Keratinocyte (primary cell): ENCODE data around the gene ZNF45. TPM values are rescaled to one million over a fixed set of nuclear protein-coding genes. Genes with fewer than 3 reads are reported as not detected.

Experiments used
- DNase-seq: peaks from one replicate; pipeline ENCODE4 v3.0.0-alpha.2; 2011; ENCODE audit warnings: low read depth, missing footprints, low spot score
- FAIRE-seq: peaks from 2 replicates; lab custom pipeline; 2011; peaks lifted over from hg19 to GRCh38; lab: Jason Lieb, UNC
- H2AFZ ChIP-seq: 2 replicates; pipeline ENCODE4 v1.6.0; 2012; ENCODE audit warnings: low read length, control low read depth, inconsistent platforms; ENCODE audit not compliant: control insufficient read depth
- H3K27ac ChIP-seq: 2 replicates; pipeline ENCODE4 v1.5.1; 2011; ENCODE audit warnings: low read length; ENCODE audit not compliant: control insufficient read depth, insufficient read depth
- H3K27me3 ChIP-seq: 3 replicates; pipeline ENCODE4 v1.6.0; 2011; ENCODE audit warnings: low read length; ENCODE audit not compliant: control insufficient read depth, insufficient read depth; ENCODE audit errors: extremely low read depth
- H3K36me3 ChIP-seq, 2 experiments: 2 replicates in 1 of 2; 3 replicates in 1 of 2; pipeline ENCODE4 v1.5.1; 2011; ENCODE audit warnings: low read length in 2 of 2, mild to moderate bottlenecking in 1 of 2; ENCODE audit not compliant: control insufficient read depth in 2 of 2, insufficient read depth in 2 of 2; ENCODE audit errors: extremely low read depth in 1 of 2
- H3K4me1 ChIP-seq: 3 replicates; pipeline ENCODE4 v1.5.1; 2011; ENCODE audit warnings: low read length; ENCODE audit not compliant: control insufficient read depth, insufficient read depth; ENCODE audit errors: extremely low read depth
- H3K4me2 ChIP-seq: 3 replicates; pipeline ENCODE4 v1.6.0; 2011; ENCODE audit warnings: low read depth, low read length; ENCODE audit not compliant: control insufficient read depth, insufficient read depth; ENCODE audit errors: extremely low read depth
- H3K4me3 ChIP-seq, 3 experiments: fragments of 200-600 bp in 1 of 3; sonication (generic) in 1 of 3; 2 replicates in 2 of 3; 3 replicates in 1 of 3; pipeline ENCODE4 v1.5.1; 2011 to 2016; ENCODE audit warnings: low read length in 3 of 3, mild to moderate bottlenecking in 3 of 3, control low read depth in 2 of 3, inconsistent platforms in 1 of 3, low read depth in 1 of 3, mixed read lengths in 1 of 3, mixed run types in 1 of 3, moderate library complexity in 1 of 3; ENCODE audit not compliant: control insufficient read depth in 2 of 3, insufficient read depth in 2 of 3; ENCODE audit errors: extremely low read depth in 1 of 3
- H3K79me2 ChIP-seq: 2 replicates; pipeline ENCODE4 v1.6.0; 2012; ENCODE audit warnings: low read length; ENCODE audit not compliant: control insufficient read depth, insufficient read depth
- H3K9ac ChIP-seq: 3 replicates; pipeline ENCODE4 v1.6.0; 2011; ENCODE audit warnings: low read length; ENCODE audit not compliant: control insufficient read depth, insufficient read depth; ENCODE audit errors: extremely low read depth
- H3K9me1 ChIP-seq: 3 replicates; pipeline ENCODE4 v1.6.0; 2011; ENCODE audit warnings: low read length; ENCODE audit not compliant: control insufficient read depth, insufficient read depth; ENCODE audit errors: extremely low read depth
- H3K9me3 ChIP-seq: 2 replicates; pipeline ENCODE4 v1.5.1; 2012; ENCODE audit warnings: low read depth, low read length; ENCODE audit not compliant: control insufficient read depth
- H4K20me1 ChIP-seq: 3 replicates; pipeline ENCODE4 v1.6.0; 2011; ENCODE audit warnings: low read length; ENCODE audit not compliant: control insufficient read depth, insufficient read depth; ENCODE audit errors: extremely low read depth
- CTCF ChIP-seq, 3 experiments: IDR thresholded peaks in 1 of 3; conservative IDR thresholded peaks in 1 of 3; optimal IDR thresholded peaks in 1 of 3; 2 replicates in 2 of 3; 3 replicates in 1 of 3; pipeline versions ENCODE3 to v1.5.1; 2011; ENCODE audit warnings: low read length in 3 of 3, mild to moderate bottlenecking in 3 of 3, moderate library complexity in 2 of 3, control low read depth in 1 of 3, inconsistent platforms in 1 of 3; ENCODE audit not compliant: insufficient read depth in 2 of 3; ENCODE audit errors: extremely low read depth in 1 of 3
- EZH2 ChIP-seq: IDR thresholded peaks from one replicate; pipeline ENCODE4 v1.6.1; 2012; ENCODE audit warnings: inconsistent platforms, mild to moderate bottlenecking, low read length, moderate library complexity
- dilution Hi-C: fragments of 300-500 bp; cut with MboI; formaldehyde crosslinking; loops from one replicate; pipeline ENCODE4 v1.7.0; 2020; ENCODE audit warnings: low sequenced_read_pairs; ENCODE audit not compliant: extremely low pct_ligation_motif_present
- polyA plus RNA-seq, 5 experiments: library from polyadenylated mRNA; depleted of rRNA in 3 of 5; stranded (reverse) in 3 of 5; stranded (forward) in 1 of 5; unstranded in 1 of 5; fragments of >200 nt; gene quantifications; 1 replicate in 1 of 5; 2 replicates in 3 of 5; 3 replicates in 1 of 5; pipeline versions ENCODE4 v1.2.1 to v1.2.3, GENCODE V29; 2011 to 2012; ENCODE audit warnings: missing spikeins in 2 of 5, low read depth in 1 of 5, low replicate concordance in 1 of 5

ZNF45 gene
- polyA plus RNA-seq, 1 donor (not counting 4 experiments of a cell fraction or from before 2014, with no cell fraction given) = 9.1 TPM

GRCh38 chr19:43908659-43909058, 26.4 kb downstream of the ZNF45 start:
- Histone ChIP-seq H3K27me3 (no peaks in the 10 kb centered on the region), H3K36me3 (peaks cover 2 to 3% of the 10 kb centered on the region in 2 experiments), H2AFZ (no peak overlapping the region), H3K79me2 (no peaks in the 10 kb centered on the region), H3K9me3 (peaks cover 6% of the 10 kb centered on the region), H4K20me1 (no peaks in the 10 kb centered on the region), H3K4me2 (no peak overlapping the region), H3K4me3 (no peak overlapping the region), H3K4me1 (no peaks in the 10 kb centered on the region), H3K9ac (no peak overlapping the region), H3K27ac (no peak overlapping the region), H3K9me1 (no peaks in the 10 kb centered on the region)
- dilution Hi-C loops = no loop called here
- no peak for FAIRE-seq
- TF ChIP-seq CTCF (optimal IDR thresholded peaks at IDR 0.05 in 1 of 3, IDR thresholded peaks at IDR 0.05 in 1 of 3, conservative IDR thresholded peaks at IDR 0.05 in 1 of 3; ENCODE audit: extremely low read depth in 1 of 3, insufficient read depth in 2 of 3, low read length in 3 of 3) (no peak), EZH2 (no peak)
- DNase-seq = no peak

- DNase-seq (no peak), FAIRE-seq (no peak)
- H3K27ac ChIP-seq = no peak overlapping the region
- H3K4me1 ChIP-seq = no peaks in the 10 kb centered on the region
- dilution Hi-C loops = no loop called here
- H3K79me2 ChIP-seq = no peaks in the 10 kb centered on the region
- H3K4me2 ChIP-seq = no peak overlapping the region
- no peak overlapping the region for H3K4me3 ChIP-seq
- H3K27me3 ChIP-seq = no peaks in the 10 kb centered on the region
- H3K9ac ChIP-seq = no peak overlapping the region
- H4K20me1 ChIP-seq = no peaks in the 10 kb centered on the region
- TF ChIP-seq EZH2 = no peak
- TF ChIP-seq CTCF (optimal IDR thresholded peaks at IDR 0.05 in 1 of 3, IDR thresholded peaks at IDR 0.05 in 1 of 3, conservative IDR thresholded peaks at IDR 0.05 in 1 of 3; ENCODE audit: extremely low read depth in 1 of 3, insufficient read depth in 2 of 3, low read length in 3 of 3) = no peak
- no peaks in the 10 kb centered on the region for H3K9me1 ChIP-seq
- H3K9me3 ChIP-seq = no peaks in the 10 kb centered on the region
- H2AFZ ChIP-seq = no peak overlapping the region
- no peaks in the 10 kb centered on the region for H3K36me3 ChIP-seq
These were observed 28.3 kb downstream of the ZNF45 start for GRCh38 chr19:43906774-43907173.
